ENCODE measurements around the gene ISM1.

Gene ISM1

GRCh38 chr20:13305284-13305683, 84.2 kb downstream of the ISM1 start:
- TF ChIP-seq CTCF (conservative IDR thresholded peaks at IDR 0.05; ENCODE audit: low read depth, low read length) = no peak
- H3K4me3 ChIP-seq (ENCODE audit: low read length) = no peak overlapping the region
- DNase-seq (ENCODE audit: low read depth) = no peak

GRCh38 chr20:13307562-13308163, 86.6 kb downstream of the ISM1 start:
- no peak overlapping the region for H3K4me3 ChIP-seq (ENCODE audit: low read length)
- no peak for DNase-seq (ENCODE audit: low read depth)
- TF ChIP-seq CTCF (conservative IDR thresholded peaks at IDR 0.05; ENCODE audit: low read depth, low read length) = no peak

- TF ChIP-seq CTCF (conservative IDR thresholded peaks at IDR 0.05; ENCODE audit: low read depth, low read length) = no peak
- DNase-seq (ENCODE audit: low read depth) = no peak
- no peak overlapping the region for H3K4me3 ChIP-seq (ENCODE audit: low read length)
These were observed 91.2 kb downstream of the ISM1 start for GRCh38 chr20:13312300-13312699.

GRCh38 chr20:13313201-13313600, 92.1 kb downstream of the ISM1 start:
- no peak for TF ChIP-seq CTCF (conservative IDR thresholded peaks at IDR 0.05; ENCODE audit: low read depth, low read length)
- no peak overlapping the region for H3K4me3 ChIP-seq (ENCODE audit: low read length)
- no peak for DNase-seq (ENCODE audit: low read depth)

GRCh38 chr20:13317439-13317838, 96.4 kb downstream of the ISM1 start:
- H3K4me3 ChIP-seq (ENCODE audit: low read length) = no peak overlapping the region
- no peak for DNase-seq (ENCODE audit: low read depth)
- TF ChIP-seq CTCF (conservative IDR thresholded peaks at IDR 0.05; ENCODE audit: low read depth, low read length) = no peak

GRCh38 chr20:13318871-13319521, 97.9 kb downstream of the ISM1 start:
- no peak overlapping the region for H3K4me3 ChIP-seq (ENCODE audit: low read length)
- no peak for TF ChIP-seq CTCF (conservative IDR thresholded peaks at IDR 0.05; ENCODE audit: low read depth, low read length)
- DNase-seq (ENCODE audit: low read depth) = no peak

- DNase-seq (ENCODE audit: low read depth) = no peak
- TF ChIP-seq CTCF (conservative IDR thresholded peaks at IDR 0.05; ENCODE audit: low read depth, low read length) = no peak
- no peak overlapping the region for H3K4me3 ChIP-seq (ENCODE audit: low read length)
These were observed 99.6 kb downstream of the ISM1 start for GRCh38 chr20:13320702-13321101.

Data from retinal pigment epithelial cell (primary cell).